ENCODE measurements around the gene KCNQ5.

The KCNQ5 gene

DNA sequence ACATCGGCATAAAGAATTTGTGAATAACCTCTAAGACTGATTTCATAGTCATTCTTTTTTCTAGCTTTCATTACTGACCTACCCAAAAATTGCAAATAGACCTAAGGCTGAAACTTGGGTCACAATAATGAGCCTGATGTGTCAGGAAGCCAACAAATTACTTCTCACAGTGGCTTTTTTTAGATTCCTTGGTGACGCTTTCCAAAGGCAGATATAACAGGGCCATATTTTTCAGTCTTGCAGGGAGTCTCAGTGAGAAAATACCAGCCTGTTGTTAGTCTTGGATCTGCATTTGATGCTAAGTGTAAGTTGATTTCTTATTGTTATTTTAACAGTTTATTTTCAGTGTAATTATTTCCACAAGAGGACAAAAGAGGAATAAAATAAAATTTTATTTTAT lies 423.7 kb downstream of the KCNQ5 start:
- no peak for TF ChIP-seq ZNF274 (IDR thresholded peaks at IDR 0.05; ENCODE audit: low read depth, low read length)
- H3K4me3 ChIP-seq (ENCODE audit: low read length), result no peak overlapping the region

DNA sequence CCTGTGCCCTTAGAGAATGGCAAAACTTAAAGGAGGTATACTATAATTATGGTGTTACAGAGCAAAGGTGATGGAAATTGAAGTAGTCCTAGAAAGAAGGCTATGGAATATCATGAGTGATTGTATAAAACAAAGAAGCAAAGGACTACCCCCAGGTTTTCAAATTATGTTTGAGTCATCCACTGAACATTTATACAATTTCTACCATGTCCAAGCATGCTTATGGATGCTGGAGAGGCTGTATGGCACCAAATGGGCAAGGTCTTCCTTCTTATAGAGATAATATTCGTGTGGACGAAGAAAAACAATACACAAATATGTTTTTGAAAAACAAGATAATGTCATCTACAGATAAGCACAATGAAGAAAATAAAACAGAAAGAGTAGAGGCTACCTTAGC lies 425.9 kb downstream of the KCNQ5 start:
- no peak for TF ChIP-seq ZNF274 (IDR thresholded peaks at IDR 0.05; ENCODE audit: low read depth, low read length)
- H3K4me3 ChIP-seq (ENCODE audit: low read length), result no peak overlapping the region

GRCh38 chr6:73049971-73050594 lies 428.2 kb downstream of the KCNQ5 start:
- H3K4me3 ChIP-seq (ENCODE audit: low read length), result no peak overlapping the region
- TF ChIP-seq ZNF274 (IDR thresholded peaks at IDR 0.05; ENCODE audit: low read depth, low read length), result no peak

DNA sequence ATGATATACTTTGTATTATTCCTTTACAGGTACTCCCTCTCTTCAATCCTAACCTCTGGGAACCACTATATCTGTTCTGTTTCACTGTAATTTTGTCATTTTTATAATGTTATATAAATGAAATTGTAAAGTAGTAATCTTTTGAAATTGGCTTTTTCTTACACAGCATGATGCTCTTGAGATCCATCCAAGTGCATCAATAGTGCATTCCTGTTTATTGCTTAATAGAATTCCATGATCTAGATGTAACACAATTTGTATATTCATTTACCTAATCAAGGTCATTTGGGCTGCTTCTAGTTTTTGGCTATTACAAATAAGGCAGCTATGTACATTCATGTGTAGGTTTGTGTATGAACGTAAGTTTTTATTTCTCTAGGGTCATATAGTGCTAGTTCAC lies 428.8 kb downstream of the KCNQ5 start:
- TF ChIP-seq ZNF274 (IDR thresholded peaks at IDR 0.05; ENCODE audit: low read depth, low read length), result no peak
- H3K4me3 ChIP-seq (ENCODE audit: low read length), result no peak overlapping the region

DNA sequence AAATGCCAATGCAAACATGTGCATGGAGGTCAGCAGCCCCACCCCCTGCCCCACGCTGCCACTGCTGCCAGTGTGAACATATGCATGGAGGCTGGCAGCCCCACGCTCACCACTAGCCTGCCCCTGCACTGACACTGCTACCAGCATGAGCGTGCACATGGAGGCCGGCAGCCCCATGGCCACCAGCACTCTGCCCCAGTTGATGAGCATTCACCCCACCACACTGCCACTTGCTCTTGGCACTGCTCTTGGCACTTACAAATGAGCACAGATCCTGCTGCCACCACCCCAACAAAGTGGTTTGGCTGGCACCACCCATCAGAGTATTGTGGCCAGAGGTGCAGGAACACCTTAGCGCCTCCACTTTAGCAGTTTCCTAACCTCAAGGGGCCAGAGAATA lies 429.3 kb downstream of the KCNQ5 start:
- TF ChIP-seq ZNF274 (IDR thresholded peaks at IDR 0.05; ENCODE audit: low read depth, low read length), result no peak
- H3K4me3 ChIP-seq (ENCODE audit: low read length), result no peak overlapping the region

- H3K4me3 ChIP-seq (ENCODE audit: low read length), result no peak overlapping the region
- no peak for TF ChIP-seq ZNF274 (IDR thresholded peaks at IDR 0.05; ENCODE audit: low read depth, low read length)
These were observed 433.1 kb downstream of the KCNQ5 start for GRCh38 chr6:73054958-73055357.

DNA sequence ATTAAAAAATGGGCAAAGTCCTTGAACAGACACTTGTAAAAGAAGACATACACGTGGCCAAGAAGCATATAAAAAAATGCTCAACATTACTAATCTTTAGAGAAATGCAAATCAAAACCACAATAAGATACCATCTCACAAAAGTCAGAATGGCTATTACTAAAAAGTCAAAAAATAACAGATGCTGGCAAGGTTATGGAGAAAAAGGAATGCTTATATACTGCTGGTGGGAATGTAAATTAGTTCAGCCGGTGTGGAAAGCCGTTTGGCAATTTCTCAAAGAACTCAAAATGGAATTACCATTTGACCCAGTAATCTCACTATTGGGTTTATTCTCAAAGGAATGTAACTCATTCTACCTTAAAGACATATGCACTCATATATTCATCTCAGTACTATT lies 436.9 kb downstream of the KCNQ5 start:
- no peak overlapping the region for H3K4me3 ChIP-seq (ENCODE audit: low read length)
- TF ChIP-seq ZNF274 (IDR thresholded peaks at IDR 0.05; ENCODE audit: low read depth, low read length), result no peak

DNA sequence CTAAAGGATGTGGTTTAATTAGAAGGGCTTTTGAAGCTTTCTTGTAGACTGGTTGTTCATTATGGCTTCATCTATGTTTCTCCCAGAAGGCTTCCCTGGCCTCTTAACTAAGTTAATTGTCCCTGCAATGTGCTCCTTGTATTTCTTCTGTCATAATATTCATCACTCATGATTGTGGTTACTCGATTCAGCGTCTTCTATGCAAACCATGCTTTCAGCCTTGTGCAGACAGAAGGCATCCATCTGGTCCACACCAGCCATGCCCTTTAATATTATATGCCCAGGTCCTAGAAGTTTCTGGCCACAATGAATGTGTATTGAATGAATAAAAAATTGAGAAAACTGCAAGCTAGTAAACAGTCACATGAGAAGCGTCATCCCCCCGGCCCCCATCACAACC lies 440.3 kb downstream of the KCNQ5 start:
- TF ChIP-seq ZNF274 (IDR thresholded peaks at IDR 0.05; ENCODE audit: low read depth, low read length), result no peak
- no peak overlapping the region for H3K4me3 ChIP-seq (ENCODE audit: low read length)

GRCh38 chr6:73062837-73063236 lies 441.0 kb downstream of the KCNQ5 start:
- no peak overlapping the region for H3K4me3 ChIP-seq (ENCODE audit: low read length)
- TF ChIP-seq ZNF274 (IDR thresholded peaks at IDR 0.05; ENCODE audit: low read depth, low read length), result no peak

- H3K4me3 ChIP-seq (ENCODE audit: low read length), result no peak overlapping the region
- no peak for TF ChIP-seq ZNF274 (IDR thresholded peaks at IDR 0.05; ENCODE audit: low read depth, low read length)
These were observed 442.4 kb downstream of the KCNQ5 start for GRCh38 chr6:73064266-73064665.

DNA sequence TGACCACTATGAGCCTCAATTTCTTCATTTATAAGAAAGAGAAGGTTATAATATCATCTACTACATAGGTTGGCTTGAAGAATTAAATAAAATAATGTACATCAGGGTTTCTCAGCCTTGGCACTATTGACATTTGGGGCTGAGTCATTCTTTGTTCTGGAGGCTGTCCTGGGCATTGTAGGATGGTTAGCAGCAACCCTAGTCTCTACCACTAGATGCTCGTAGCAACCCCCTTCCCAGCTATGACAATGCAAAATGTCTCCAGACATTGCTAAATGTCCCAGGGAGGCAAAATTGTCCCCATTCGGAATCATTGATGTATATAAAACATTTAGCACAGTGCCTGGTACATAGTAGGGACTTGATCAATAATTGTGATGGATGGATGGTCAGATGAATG lies 451.4 kb downstream of the KCNQ5 start:
- H3K4me3 ChIP-seq (ENCODE audit: low read length), result no peak overlapping the region
- TF ChIP-seq ZNF274 (IDR thresholded peaks at IDR 0.05; ENCODE audit: low read depth, low read length), result no peak

DNA sequence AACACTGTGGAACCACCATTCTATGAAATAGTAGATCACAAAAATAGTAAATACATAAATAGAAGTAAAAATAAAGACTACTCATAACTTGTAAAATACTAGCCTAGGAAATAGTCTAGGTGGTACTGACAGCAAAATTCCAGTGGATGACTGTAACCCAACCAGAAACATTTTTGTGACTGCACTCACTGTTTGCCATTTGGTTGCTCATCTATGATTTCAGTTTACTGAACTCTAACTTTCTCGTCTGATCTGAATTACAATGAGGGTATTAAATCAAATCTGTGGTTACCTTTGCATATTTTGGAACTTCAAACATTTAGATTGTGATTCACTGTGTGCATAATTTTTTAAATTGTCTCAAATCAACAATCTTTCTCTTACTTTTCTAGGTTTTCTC lies 452.3 kb downstream of the KCNQ5 start:
- TF ChIP-seq ZNF274 (IDR thresholded peaks at IDR 0.05; ENCODE audit: low read depth, low read length), result no peak
- no peak overlapping the region for H3K4me3 ChIP-seq (ENCODE audit: low read length)

- H3K4me3 ChIP-seq (ENCODE audit: low read length), result no peak overlapping the region
- no peak for TF ChIP-seq ZNF274 (IDR thresholded peaks at IDR 0.05; ENCODE audit: low read depth, low read length)
These were observed 454.5 kb downstream of the KCNQ5 start for GRCh38 chr6:73076211-73076954.

DNA sequence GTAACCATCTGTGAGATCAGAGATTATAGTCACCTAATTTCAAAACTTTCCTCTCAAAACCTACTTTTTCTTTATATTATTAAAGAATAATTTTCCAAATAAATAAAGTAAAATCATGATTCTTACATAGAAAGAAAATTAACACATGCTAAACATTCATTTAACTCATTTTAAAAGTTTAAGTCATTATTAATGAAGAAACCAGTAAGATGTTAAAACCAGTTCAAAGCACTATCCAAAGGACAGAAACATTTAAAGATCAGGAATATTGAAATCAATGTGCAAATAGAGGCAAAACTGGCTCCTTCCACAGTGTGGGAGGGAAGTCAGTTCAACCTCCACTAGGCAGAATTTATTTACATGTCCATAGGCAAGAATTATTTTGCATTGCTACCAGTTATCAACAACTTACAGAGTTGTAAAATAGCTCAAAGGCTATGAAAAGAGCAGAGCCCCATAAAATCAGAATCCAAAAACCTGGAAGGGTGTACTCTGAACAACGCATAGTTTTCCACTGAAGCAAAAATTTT lies 456.5 kb downstream of the KCNQ5 start:
- H3K4me3 ChIP-seq (ENCODE audit: low read length), result no peak overlapping the region
- TF ChIP-seq ZNF274 (IDR thresholded peaks at IDR 0.05; ENCODE audit: low read depth, low read length), result no peak

- no peak for TF ChIP-seq ZNF274 (IDR thresholded peaks at IDR 0.05; ENCODE audit: low read depth, low read length)
- H3K4me3 ChIP-seq (ENCODE audit: low read length), result no peak overlapping the region
These were observed 457.2 kb downstream of the KCNQ5 start for GRCh38 chr6:73078908-73079610.
